HK-2 (cell line): ENCODE measurements around the gene FCGR2B.
A peak's percentile ranks its signal among the peaks of the same experiment; 100 is the strongest.
"Not testable (repeated sequence)": the region's sequence is repeated elsewhere in the genome, so short reads cannot be mapped to it uniquely, and the experiment has no call there.

Experiments used
- DNase-seq: peaks from one replicate; pipeline ENCODE4 v3.0.0-alpha.2; 2018; ENCODE audit not compliant: unreplicated experiment

The FCGR2B gene

GRCh38 chr1:161705537-161705936, 42.6 kb downstream of the FCGR2B start:
- no peak for DNase-seq

DNA sequence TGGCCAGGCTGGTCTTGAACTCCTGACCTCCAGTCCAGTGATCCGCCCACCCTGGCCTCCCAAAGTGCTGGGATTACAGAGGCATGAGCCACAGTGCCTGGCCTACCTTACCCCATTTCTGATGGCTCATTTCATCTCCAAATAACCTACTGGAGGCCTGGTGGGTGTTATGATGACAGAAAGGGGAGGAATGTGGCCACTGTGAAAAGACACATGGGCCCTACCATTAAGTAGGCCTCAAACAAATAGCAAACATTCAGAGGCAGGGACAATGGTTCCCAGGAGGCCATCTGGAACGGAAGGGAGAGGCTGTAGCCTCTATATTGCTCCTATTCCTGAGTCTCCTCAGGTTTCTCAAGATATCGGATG, 43.2 kb downstream of the FCGR2B start:
- DNase-seq = no peak

GRCh38 chr1:161706482-161707347, 43.8 kb downstream of the FCGR2B start, which contains the start of gene FCRLA:
Gene FCRLA, plus strand, starts transcription at chr1:161707229. Its CDS starts 36 bp downstream, at chr1:161707265.
- no peak for DNase-seq

DNA sequence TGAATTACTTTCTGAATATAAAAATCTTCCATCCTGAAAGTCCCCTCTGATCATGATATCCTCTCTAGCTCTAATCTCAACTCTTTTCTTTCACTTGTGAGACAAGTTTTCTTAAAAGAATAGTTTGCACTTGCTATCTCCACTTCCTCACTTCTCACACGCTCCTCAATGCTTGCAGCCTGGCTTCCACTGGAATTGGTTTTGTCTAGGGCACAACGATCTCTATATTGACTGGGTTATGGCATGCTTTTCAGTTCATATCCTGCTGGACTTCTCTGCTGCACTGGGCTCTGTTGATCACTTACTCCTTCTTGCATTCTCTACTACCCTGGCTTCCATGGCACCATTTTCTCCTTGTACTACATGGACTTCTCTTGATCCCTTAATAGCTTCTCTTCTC, 44.6 kb downstream of the FCGR2B start:
- DNase-seq = no peak

DNA sequence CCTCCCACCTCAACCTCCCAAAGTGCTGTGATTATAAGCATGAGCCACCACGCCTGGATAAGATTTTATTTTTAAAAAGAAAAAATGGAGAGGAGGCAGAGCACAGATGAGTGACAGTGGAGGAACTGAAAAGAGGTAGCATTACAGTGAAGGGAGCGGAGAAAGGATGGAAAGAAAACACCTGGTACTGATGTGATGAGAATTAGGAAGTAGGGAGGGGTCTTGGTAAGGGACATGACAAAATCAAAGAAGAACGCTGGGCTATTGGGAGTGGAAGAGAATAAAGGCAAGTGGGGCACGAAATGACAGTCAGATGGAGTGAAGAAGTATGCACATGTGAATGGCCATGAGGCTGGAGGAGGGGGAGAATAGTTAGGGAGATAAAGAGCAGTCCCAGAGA, 46.4 kb downstream of the FCGR2B start:
- DNase-seq = no peak

DNA sequence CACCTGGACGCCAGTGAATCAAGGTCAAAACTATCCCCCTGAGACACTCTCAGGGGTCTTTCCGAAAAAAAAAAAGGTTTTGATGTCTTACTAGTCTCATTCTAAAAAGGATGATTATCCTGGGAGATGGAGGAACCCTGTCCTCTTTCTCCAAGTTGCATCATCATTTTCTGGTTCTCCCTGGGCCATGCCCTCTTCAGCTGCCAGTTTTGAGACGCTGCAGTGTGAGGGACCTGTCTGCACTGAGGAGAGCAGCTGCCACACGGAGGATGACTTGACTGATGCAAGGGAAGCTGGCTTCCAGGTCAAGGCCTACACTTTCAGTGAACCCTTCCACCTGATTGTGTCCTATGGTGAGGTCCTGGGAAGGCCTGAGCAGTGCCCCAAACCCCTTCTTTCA, 47.6 kb downstream of the FCGR2B start:
- DNase-seq = no peak

DNA sequence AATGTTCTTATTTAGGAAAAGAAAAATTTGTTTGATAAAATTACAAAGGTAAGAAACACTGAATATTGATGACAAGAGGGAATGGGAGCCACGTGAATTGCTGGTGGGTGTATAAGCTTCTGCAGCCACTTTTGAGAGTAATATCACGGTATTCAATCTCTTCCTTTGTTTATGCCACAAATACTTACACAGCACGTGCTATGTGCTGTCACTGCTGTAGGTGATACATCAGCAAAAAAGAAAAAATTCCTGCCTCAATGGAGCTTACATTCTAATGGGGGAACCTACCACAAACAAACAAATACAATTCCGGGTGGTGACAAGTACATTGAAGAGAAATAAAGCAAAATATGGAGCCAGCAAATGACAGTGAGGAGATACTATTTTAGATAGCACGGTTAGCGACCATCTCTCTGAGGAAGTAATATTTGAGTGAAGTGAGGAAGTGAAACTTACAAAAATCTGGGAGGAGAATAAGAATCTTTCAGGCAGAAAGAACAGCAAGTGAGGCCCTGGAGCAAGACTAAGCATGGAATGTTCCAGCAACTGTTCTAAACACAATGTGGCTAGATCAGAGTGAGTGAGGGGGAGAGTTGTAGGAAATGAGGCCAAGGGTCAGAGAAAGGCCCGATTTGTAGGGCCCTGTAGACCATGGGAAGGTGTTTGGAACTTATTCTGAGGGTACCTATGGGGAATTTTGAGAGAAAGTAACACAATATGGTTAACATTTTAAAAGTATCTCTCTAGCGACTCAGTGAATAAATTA, 55.8 kb downstream of the FCGR2B start:
- DNase-seq = no peak

- no peak for DNase-seq
Observed at GRCh38 chr1:161719325-161719611, 56.3 kb downstream of the FCGR2B start.

GRCh38 chr1:161720422-161720821, 57.5 kb downstream of the FCGR2B start:
- DNase-seq = no peak

DNA sequence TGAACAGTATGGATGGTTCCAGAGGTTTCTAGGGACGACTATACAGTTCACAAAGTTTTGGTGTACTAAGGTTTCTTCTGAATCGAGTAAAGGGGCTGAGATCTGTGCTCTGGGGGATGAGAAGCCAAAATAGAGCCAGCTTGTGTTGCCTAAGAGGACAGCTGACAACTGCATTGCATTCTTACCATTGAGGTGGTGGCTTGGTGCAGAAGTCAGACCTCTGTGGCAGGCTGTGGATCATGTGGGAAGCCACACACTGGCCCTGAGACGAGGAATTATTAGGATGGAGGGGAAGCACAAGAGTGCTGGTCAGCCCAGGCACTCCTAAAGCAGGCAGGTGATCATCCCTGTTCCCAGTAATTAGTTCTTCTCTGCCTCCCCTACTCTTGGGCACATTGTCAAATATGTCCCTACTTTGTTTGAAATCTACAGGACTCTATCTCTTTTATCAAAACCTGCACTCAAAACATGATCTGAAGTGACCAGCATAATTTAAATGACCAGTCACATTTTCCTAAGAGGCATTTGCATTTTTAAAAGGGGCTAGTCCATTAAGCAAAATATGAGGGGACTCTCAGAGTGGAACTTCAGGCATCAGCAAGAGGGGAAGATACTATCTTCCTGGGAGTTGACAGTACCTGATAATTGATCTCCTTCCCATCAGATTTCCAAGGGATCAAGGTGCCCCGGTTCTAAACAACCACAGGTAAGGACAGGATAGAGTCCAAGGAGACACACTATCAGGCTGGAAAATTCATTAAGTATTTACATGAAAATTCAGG, 58.2 kb downstream of the FCGR2B start, which contains the start of gene FCRLB:
Gene FCRLB (plus strand): TSS at position 589 of the 782 bp plus-strand sequence. CDS start 1,129 bp downstream, outside the sequence.
- DNase-seq = no peak

- DNase-seq = peak; percentile 45
Observed at GRCh38 chr1:161721738-161722343, 58.9 kb downstream of the FCGR2B start.

DNA sequence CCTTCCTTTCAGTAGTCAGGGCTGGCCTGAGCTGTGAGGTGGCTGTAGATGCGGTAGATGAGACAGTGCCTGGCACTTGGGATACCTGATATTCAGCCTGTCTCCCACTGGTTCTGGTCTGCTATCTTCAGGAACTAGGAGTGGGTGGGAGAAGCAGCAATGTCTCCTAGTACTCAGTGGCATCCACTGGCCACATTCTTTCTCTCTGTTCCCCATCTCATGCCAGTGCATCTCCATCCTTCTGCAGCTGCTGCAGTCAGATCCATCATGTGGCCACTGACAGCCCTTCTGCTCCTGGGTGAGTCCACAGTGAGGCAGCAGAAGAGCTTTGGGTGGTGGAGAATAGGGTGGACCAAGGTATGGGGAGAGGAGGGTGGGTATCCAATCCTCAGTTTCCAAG, 59.5 kb downstream of the FCGR2B start:
- no peak for DNase-seq

GRCh38 chr1:161723459-161724141, 60.7 kb downstream of the FCGR2B start:
- no peak for DNase-seq

- DNase-seq = not testable (repeated sequence)
Observed at GRCh38 chr1:161725258-161725907, 62.4 kb downstream of the FCGR2B start.

- DNase-seq = peak; percentile 41
Observed at GRCh38 chr1:161725908-161726472, 63.0 kb downstream of the FCGR2B start.

GRCh38 chr1:161726473-161727255, 63.7 kb downstream of the FCGR2B start:
- peak; percentile 88 for DNase-seq

DNA sequence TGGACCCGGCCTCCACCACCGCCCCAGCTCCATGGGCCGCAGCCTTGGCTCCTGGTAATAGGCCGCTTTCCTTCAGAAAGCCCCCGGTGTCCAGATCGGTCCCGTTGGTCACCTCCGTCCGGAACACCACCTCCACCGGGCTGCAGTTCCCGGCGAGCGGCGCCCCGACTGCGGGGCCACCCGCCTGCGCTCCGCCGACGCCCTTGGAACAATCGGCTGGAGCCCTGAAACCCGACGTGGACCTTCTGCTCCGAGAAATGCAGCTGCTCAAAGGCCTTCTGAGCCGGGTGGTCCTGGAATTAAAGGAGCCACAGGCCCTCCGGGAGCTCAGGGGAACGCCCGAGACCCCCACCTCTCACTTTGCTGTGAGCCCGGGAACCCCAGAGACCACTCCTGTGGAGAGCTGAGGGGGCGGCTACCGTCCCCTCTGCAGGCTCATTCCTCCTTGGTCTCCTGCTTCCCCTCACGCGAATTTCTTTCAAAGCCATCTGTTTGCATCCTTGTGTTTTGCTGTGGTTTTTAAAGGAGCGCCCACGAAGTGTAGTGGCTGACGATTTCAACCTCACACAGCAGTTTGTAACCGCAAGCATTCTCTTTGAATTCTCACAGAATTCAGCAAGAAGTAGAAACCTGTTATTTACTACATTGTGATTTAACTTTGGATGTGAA, 64.4 kb downstream of the FCGR2B start:
- DNase-seq = no peak
